Erythroblast (primary cell): ENCODE measurements around the gene PCDHA5.
"Not testable (repeated sequence)": the region's sequence is repeated elsewhere in the genome, so short reads cannot be mapped to it uniquely, and the experiment has no call there.

Experiments
- DNase-seq, 2 experiments: peaks; one replicate each; lab custom pipeline; 2025; lab: John Stamatoyannopoulos, UW
- GATA1 ChIP-seq: IDR thresholded peaks from 2 replicates; pipeline ENCODE4 v1.6.1; 2011; ENCODE audit warnings: low read depth, mild to moderate bottlenecking, control low read depth, low read length, moderate library complexity
- POLR2A ChIP-seq: IDR thresholded peaks from 2 replicates; pipeline ENCODE4 v1.6.1; 2011; ENCODE audit warnings: mild to moderate bottlenecking, low read length

The PCDHA5 gene

DNA sequence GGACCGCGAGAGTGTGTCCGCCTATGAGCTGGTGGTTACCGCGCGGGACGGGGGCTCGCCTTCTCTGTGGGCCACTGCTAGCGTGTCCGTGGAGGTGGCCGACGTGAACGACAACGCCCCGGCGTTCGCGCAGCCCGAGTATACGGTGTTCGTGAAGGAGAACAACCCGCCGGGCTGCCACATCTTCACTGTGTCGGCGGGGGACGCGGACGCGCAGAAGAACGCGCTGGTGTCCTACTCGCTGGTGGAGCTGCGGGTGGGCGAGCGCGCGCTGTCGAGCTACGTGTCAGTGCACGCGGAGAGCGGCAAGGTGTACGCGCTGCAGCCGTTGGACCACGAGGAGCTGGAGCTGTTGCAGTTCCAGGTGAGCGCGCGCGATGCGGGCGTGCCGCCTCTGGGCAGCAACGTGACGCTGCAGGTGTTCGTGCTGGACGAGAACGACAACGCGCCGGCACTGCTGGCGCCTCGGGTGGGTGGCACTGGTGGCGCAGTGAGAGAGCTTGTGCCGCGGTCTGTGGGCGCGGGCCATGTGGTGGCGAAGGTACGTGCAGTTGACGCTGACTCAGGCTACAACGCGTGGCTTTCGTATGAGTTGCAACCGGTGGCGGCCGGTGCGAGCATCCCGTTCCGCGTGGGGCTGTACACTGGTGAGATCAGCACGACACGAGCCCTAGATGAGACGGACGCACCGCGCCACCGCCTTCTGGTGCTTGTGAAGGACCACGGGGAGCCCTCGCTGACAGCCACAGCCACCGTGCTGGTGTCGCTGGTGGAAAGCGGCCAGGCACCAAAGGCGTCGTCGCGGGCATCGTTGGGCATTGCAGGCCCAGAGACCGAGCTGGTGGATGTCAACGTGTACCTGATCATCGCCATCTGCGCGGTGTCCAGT, 14.5 kb downstream of the PCDHA5 start:
- TF ChIP-seq GATA1, result no peak
- TF ChIP-seq POLR2A, result no peak
- no peak for DNase-seq

DNA sequence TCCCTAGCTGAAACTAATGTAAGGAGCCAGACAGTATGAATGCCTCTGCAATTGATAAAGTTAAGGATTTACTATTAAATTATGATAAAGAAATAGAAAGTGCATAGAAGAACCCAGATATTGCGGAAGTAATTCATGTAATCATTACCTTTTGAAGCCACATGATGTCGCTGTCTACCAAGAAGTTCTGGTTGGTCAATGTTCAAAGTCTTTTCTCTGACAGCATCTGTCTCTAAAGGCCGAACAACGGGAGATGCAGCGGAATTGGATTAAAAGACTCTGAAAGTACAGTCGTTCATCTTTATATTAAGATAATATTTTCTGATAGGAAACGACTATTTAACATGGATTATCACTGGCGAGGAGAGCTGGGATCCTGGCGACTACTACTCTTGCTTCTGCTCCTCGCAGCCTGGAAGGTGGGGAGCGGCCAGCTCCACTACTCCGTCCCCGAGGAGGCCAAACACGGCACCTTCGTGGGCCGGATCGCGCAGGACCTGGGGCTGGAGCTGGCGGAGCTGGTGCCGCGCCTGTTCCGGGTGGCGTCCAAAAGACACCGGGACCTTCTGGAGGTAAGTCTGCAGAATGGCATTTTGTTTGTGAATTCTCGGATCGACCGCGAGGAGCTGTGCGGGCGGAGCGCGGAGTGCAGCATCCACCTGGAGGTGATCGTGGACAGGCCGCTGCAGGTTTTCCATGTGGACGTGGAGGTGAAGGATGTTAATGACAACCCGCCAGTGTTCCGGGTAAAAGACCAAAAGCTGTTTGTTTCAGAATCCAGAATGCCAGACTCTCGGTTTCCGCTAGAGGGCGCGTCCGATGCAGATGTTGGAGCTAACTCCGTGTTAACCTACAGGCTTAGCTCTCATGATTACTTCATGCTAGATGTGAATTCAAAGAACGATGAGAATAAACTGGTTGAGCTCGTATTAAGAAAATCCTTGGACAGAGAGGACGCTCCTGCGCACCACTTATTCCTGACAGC, 19.9 kb downstream of the PCDHA5 start, which contains the start of gene PCDHA8:
PCDHA8 (plus strand) TSS at position 210 of the 985 bp plus-strand sequence; CDS start at position 345, 135 bp downstream.
- TF ChIP-seq POLR2A (no peak), GATA1 (no peak)
- DNase-seq, result peak; percentile 13 to 27

DNA sequence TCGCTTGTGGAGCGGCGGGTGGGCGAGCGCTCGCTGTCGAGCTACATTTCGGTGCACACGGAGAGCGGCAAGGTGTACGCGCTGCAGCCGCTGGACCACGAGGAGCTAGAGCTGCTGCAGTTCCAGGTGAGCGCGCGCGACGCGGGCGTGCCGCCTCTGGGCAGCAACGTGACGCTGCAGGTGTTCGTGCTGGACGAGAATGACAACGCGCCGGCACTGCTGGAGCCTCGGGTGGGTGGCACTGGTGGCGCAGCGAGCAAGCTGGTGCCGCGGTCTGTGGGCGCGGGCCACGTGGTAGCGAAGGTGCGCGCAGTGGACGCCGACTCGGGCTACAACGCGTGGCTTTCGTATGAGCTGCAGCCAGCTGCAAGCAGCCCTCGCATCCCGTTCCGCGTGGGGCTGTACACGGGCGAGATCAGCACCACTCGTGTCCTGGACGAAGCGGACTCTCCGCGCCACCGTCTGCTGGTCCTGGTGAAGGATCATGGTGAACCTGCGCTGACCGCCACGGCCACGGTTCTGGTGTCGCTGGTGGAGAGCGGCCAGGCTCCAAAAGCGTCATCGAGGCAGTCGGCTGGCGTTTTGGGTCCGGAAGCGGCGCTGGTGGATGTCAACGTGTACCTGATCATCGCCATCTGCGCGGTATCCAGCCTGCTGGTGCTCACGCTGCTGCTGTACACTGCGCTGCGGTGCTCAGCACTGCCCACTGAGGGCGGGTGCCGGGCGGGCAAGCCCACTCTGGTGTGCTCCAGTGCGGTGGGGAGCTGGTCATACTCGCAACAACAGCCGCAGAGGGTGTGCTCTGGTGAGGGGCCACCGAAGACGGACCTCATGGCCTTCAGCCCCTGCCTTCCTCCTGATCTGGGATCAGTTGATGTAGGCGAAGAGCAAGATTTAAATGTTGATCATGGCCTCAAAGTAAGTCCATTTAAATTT, 21.7 kb downstream of the PCDHA5 start:
- no peak for TF ChIP-seq POLR2A
- DNase-seq, result no peak

DNA sequence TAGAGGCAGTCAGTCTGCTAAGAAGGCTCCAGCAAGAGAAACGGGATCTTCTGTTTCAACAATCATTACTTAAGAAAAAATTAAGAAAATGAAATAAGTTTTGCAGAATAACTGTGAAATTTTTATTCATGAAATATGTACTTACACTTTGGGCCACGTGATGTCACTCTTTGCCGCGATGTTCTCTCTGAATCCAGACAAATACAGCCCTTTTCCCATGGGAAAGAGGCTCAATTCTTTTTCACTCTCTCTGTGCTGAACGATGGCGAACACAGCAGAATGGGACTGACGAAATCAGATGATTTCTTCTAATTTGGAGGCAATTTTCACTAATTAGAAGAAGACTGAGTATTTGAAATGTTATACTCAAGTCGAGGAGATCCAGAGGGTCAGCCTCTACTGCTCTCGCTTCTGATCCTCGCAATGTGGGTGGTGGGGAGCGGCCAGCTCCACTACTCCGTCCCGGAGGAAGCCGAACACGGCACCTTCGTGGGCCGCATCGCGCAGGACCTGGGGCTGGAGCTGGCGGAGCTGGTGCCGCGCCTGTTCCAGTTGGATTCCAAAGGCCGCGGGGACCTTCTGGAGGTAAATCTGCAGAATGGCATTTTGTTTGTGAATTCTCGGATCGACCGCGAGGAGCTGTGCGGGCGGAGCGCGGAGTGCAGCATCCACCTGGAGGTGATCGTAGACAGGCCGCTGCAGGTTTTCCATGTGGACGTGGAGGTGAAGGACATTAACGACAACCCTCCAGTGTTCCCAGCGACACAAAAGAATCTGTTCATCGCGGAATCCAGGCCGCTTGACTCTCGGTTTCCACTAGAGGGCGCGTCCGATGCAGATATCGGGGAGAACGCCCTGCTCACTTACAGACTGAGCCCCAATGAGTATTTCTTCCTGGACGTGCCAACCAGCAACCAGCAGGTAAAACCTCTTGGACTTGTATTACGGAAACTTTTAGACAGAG, 27.0 kb downstream of the PCDHA5 start, which contains the start of gene PCDHA9:
PCDHA9 (plus strand) TSS at position 244 of the 964 bp plus-strand sequence; CDS start at position 358, 114 bp downstream.
- DNase-seq, result not testable (repeated sequence)

DNA sequence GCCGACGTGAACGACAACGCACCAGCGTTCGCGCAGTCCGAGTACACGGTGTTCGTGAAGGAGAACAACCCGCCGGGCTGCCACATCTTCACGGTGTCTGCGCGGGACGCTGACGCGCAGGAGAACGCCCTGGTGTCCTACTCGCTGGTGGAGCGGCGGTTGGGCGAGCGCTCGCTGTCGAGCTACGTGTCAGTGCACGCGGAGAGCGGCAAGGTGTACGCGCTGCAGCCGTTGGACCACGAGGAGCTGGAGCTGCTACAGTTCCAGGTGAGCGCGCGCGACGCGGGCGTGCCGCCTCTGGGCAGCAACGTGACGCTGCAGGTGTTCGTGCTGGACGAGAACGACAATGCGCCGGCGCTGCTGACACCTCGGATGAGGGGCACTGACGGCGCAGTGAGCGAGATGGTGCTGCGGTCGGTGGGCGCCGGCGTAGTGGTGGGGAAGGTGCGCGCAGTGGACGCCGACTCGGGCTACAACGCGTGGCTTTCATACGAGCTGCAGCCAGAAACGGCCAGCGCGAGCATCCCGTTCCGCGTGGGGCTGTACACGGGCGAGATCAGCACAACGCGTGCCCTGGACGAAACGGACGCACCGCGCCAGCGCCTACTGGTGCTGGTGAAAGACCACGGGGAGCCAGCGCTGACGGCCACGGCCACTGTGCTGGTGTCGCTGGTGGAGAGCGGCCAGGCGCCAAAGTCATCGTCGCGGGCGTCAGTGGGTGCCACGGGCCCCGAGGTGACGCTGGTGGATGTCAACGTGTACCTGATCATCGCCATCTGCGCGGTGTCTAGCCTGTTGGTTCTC, 28.6 kb downstream of the PCDHA5 start:
- DNase-seq, result not testable (repeated sequence)

DNA sequence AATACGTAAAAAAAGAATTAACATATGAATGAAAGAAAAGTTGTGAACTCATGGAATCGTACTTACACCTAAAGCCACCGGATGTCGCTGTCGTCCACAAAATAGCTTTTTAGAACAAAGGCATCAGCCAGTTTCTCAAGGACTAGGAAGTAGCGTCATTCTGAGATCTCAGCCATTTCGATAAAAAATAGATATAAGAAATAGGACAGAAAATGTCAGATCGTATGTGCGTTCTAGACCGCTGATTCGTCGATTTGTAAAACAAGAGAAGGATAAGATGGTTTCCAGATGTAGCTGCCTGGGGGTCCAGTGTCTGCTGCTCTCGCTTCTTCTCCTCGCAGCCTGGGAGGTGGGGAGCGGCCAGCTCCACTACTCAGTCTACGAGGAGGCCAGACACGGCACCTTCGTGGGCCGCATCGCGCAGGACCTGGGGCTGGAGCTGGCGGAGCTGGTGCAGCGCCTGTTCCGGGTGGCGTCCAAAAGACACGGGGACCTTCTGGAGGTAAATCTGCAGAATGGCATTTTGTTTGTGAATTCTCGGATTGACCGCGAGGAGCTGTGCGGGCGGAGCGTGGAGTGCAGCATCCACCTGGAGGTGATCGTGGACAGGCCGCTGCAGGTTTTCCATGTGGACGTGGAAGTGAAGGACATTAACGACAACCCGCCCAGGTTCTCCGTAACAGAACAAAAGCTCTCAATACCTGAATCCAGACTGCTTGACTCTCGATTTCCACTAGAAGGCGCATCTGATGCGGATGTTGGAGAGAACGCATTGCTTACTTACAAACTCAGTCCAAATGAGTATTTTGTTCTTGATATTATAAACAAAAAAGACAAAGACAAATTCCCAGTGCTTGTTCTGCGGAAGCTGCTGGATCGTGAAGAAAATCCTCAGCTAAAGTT, 34.6 kb downstream of the PCDHA5 start, which contains the start of gene PCDHA10:
PCDHA10 (plus strand) TSS at position 126 of the 903 bp plus-strand sequence; CDS start at position 278, 152 bp downstream.
- TF ChIP-seq GATA1 (no peak), POLR2A (no peak)
- peak in 1 of 2 experiments; percentile 11 for DNase-seq

DNA sequence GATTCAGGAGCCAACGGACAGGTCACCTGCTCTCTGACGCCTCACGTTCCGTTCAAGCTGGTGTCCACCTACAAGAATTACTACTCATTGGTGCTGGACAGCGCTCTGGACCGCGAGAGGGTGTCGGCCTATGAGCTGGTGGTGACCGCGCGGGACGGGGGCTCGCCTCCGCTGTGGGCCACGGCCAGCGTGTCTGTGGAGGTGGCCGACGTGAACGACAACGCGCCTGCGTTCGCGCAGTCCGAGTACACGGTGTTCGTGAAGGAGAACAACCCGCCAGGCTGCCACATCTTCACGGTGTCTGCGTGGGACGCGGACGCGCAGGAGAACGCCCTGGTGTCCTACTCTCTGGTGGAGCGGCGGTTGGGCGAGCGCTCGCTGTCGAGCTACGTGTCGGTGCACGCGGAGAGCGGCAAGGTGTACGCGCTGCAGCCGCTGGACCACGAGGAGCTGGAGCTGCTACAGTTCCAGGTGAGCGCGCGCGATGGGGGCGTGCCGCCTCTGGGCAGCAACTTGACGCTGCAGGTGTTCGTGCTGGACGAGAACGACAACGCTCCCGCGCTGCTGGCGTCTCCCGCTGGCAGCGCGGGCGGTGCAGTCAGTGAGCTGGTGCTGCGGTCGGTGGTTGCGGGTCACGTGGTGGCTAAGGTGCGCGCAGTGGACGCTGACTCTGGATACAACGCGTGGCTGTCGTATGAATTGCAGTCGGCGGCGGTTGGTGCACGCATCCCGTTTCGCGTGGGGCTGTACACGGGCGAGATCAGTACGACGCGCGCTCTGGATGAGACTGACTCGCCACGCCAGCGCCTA, 36.0 kb downstream of the PCDHA5 start:
- TF ChIP-seq POLR2A (no peak), GATA1 (no peak)
- no peak for DNase-seq

DNA sequence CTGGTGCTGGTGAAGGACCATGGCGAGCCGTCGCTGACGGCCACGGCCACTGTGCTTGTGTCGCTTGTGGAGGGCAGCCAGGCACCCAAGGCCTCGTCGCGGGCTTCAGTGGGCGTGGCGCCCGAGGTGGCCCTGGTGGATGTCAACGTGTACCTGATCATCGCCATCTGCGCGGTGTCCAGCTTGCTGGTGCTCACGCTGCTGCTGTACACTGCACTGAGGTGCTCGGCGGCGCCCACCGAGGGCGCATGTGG, 36.5 kb downstream of the PCDHA5 start:
- DNase-seq, result no peak

DNA sequence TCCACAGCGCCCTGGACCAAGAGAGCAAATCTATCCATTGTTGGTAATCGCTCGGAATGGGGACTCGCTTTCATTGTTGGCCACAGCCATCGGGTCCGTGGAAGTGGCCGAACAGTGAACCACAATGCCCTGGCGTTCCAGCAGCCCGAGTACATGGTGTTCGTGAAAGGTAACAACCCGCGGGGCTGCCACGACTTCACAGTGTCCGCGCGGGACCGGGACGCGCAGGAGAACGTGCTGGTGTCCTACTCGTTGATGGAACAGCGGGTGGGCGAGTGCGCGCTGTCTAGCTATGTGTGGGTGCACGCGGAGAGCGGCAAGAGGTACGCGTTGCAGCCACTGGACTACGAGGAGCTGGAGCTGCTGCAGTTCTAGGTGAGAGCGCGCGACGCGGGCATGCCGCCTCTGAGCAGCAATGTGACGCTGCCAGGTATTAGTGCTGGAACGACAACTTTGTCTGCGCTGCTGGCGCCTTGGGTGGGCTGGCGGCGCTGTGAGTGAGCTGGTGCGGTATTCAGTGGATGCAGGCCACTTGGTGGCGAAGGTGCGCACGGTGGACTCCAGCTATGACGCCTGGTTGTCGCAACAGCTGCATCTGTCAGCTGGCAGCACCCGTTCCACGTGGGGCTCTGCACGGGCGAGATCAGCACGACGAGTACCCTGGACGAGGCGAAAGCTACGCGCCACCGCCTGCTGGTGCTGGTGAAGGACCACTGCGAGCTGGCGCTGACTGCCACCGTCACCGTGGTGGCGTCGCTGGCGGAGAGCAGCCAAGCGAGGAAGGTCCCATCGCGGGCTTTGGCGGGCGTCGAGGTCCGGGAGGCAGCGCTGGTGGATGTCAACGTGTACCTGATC, 41.3 kb downstream of the PCDHA5 start:
- TF ChIP-seq GATA1, result no peak
- no peak for TF ChIP-seq POLR2A
- no peak for DNase-seq

More for the DNA sequence above, 36.5 kb downstream of the PCDHA5 start:
- TF ChIP-seq POLR2A (no peak), GATA1 (no peak)
